Subcutaneous adipose tissue (tissue), 4 donors: Measurements from ENCODE around the gene OMP. TPM values are rescaled to one million over a fixed set of nuclear protein-coding genes. Genes with fewer than 3 reads are reported as not detected.

Experiments used
- total RNA-seq, 4 donors: library from RNA; depleted of rRNA; stranded (reverse); fragments of >200 nt; gene quantifications; one replicate each; pipeline ENCODE4 v1.1.0, GENCODE V29; 2016
- TF ChIP-seq, protein P1 (sequence below): fragments of 450-650 bp; IDR thresholded peaks from one replicate; pipeline ENCODE4 v1.5.1; 2016; ENCODE audit warnings: low read depth, mild to moderate bottlenecking, control low read depth, antibody characterized with exemption, moderate library complexity

OMP gene
- total RNA-seq, 4 donors from 2014 or later = not detected

DNA sequence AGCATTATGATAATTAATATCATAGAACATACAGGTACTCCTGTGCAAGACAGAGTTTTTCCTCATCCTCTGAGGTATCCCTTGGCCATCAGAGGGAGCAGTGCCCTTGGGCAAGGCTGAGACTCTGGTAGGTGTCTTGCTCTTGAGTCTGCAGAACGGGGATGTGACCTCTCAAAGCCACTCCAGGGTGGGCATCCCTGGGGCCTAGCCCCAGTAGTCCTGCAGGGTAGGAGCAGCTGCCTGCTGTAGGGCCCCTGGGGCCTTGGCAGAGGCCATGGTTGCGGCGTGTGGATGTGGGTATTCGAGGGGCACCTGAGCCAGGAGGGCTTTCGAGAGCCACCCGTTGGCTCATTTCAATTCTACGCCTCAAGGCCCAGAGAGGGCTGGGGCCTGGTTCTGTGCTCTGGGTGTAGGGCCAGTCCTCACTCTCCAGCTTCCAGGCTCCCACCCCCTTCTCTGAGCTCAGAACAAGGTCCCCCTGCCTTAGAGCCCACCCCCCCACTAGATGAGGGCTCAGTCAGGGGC, 7.7 kb upstream of the OMP start:
- TF ChIP-seq, protein P1, sequence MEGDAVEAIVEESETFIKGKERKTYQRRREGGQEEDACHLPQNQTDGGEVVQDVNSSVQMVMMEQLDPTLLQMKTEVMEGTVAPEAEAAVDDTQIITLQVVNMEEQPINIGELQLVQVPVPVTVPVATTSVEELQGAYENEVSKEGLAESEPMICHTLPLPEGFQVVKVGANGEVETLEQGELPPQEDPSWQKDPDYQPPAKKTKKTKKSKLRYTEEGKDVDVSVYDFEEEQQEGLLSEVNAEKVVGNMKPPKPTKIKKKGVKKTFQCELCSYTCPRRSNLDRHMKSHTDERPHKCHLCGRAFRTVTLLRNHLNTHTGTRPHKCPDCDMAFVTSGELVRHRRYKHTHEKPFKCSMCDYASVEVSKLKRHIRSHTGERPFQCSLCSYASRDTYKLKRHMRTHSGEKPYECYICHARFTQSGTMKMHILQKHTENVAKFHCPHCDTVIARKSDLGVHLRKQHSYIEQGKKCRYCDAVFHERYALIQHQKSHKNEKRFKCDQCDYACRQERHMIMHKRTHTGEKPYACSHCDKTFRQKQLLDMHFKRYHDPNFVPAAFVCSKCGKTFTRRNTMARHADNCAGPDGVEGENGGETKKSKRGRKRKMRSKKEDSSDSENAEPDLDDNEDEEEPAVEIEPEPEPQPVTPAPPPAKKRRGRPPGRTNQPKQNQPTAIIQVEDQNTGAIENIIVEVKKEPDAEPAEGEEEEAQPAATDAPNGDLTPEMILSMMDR = no peak

- TF ChIP-seq, protein P1 = no peak
Measured at GRCh38 chr11:77095551-77096490, 6.8 kb upstream of the OMP start.

DNA sequence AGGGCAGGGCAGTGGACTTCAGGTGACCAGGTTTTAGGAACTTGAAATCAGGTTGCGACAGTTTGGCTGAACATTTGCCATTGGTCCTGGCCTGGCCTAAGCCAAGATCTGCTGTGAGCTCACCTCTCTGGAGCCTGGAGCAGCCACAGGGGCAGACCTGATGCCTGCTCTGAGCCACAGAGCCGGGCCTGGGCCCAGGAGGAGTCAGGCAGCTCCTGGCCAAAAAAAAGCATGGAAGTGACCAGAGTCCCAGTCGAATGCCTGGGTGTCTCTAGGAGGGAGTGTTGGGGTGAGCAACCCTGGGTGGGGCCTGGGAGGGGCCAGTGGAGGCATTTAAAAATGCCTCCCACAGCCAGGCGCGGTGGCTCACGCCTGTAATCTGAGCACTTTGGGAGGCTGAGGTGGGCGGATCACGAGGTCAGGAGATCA, 6.0 kb upstream of the OMP start:
- TF ChIP-seq, protein P1 = no peak

DNA sequence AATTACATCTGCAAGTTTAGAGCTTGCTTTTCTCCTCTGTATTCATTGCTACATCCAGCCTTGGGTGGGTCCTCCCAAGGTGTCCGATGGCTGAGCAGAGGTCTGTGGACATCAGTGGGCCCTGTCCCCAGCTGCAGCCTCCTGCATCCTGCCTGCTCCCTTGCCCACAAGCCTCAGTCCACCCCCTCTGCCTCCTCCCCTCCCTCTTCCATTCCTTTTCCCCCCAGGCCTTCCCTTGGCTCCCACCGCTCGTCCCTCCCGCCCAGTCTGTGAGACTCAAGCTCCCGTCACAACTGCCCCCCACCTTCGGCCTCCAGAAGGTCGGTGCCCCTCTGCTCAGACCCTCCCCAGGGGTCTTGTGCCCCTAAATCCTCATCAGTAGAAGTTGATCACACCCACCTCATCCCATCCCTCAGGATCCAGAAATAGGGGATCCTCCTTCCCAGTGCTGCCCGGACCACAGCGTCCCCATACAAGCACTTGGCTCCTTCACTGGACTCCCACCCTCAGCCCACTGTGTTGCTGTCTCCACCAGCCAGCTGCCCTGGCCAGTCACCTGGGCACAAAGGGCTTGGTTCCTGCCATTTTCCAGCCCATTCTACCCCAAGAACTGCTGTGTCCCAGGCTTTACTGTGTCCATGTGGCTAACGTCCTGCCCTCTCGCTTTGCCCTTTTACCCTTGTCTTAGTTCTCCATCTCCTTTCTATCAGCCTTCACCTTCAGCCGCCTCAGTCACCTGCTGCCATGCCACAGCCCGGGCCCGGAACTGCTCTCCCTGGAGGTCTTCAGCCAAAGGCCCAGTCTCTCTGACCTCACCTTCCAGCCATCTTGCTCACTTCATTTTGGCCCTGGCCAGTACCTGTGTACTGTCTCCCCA, 2.2 kb upstream of the OMP start:
- TF ChIP-seq, protein P1 = no peak

DNA sequence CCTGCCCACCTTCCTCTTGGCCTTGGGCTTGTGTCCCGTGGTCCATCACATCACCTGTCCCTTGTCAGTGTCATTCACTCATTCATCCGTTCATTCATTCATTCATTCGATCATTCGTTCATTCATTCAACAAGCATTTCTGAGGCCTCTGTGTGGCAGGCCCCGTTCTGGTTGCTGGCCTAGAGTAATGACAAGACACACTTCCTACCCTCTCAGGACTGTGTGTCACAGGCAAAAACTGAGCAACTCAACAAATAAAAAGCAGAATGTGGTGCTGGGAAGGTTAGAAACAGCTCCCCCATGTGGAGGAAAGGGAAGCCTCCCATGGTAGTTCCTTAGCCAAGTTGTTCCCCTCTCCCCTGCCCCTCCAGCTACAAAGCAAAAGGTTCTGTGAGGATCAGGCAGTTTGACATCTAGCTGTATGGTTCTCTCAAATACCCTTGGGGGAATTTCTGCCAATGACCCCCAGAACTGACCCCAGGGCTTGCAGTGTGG, 1.6 kb upstream of the OMP start:
- TF ChIP-seq, protein P1 = no peak

GRCh38 chr11:77103319-77103718, 679 bp downstream of the OMP start:
- TF ChIP-seq, protein P1 = no peak
